H1 (cell line): ENCODE results near the gene COL21A1. TPM values are rescaled to one million over a fixed set of nuclear protein-coding genes. Genes with fewer than 3 reads are reported as not detected.

Experiments used
- CTCF ChIA-PET: fragments of 300-600 bp; sonication (Branson Sonifier 250); formaldehyde crosslinking; loops from one replicate; lab custom pipeline; 2021; ENCODE audit not compliant: partially characterized antibody; lab: Charles Lee
- POLR2A ChIA-PET: fragments of 300-600 bp; sonication (Branson Sonifier 250); formaldehyde crosslinking; loops from one replicate; lab custom pipeline; 2021; ENCODE audit warnings: inconsistent platforms; ENCODE audit not compliant: partially characterized antibody; lab: Charles Lee
- DNase-seq, 2 experiments: peaks; one replicate each; pipeline versions ENCODE4 v3.0.0 to v3.0.0-alpha.2; 2010 to 2022; ENCODE audit warnings: low spot score in 2 of 2, low read depth in 1 of 2, mixed read lengths in 1 of 2
- FAIRE-seq: peaks from 2 replicates; lab custom pipeline; 2011; peaks lifted over from hg19 to GRCh38; lab: Jason Lieb, UNC
- H2AFZ ChIP-seq: 2 replicates; pipeline ENCODE4 v1.8.1; 2012; ENCODE audit warnings: low read length, inconsistent platforms
- H2AK5ac ChIP-seq: 2 replicates; pipeline ENCODE4 v1.6.1; 2013; ENCODE audit warnings: low read depth, low read length
- H2BK120ac ChIP-seq: replicated peaks from 2 replicates; pipeline ENCODE3; 2013; ENCODE audit warnings: low read depth, low read length, inconsistent platforms
- H2BK12ac ChIP-seq: 2 replicates; pipeline ENCODE4 v1.6.1; 2013; ENCODE audit warnings: low read depth, low read length
- H2BK15ac ChIP-seq: 2 replicates; pipeline ENCODE4 v1.6.1; 2013; ENCODE audit warnings: low read length
- H2BK20ac ChIP-seq: 2 replicates; pipeline ENCODE4 v1.6.1; 2013; ENCODE audit warnings: low read length
- H2BK5ac ChIP-seq: 2 replicates; pipeline ENCODE4 v1.6.1; 2013; ENCODE audit warnings: low read depth, low read length
- H3K14ac ChIP-seq: 2 replicates; pipeline ENCODE4 v1.6.1; 2013; ENCODE audit warnings: inconsistent platforms; ENCODE audit not compliant: insufficient read length
- H3K18ac ChIP-seq: 2 replicates; pipeline ENCODE4 v1.6.1; 2013; ENCODE audit warnings: low read length; ENCODE audit errors: extremely low read depth
- H3K23ac ChIP-seq: 2 replicates; pipeline ENCODE4 v1.6.1; 2013; ENCODE audit warnings: inconsistent platforms; ENCODE audit not compliant: insufficient read length
- H3K23me2 ChIP-seq: 2 replicates; pipeline ENCODE4 v1.6.1; 2013; ENCODE audit warnings: low read depth, low read length
- H3K27ac ChIP-seq: 2 replicates; pipeline ENCODE4 v1.6.1; 2011; ENCODE audit warnings: low read depth, low read length, inconsistent platforms
- H3K27me3 ChIP-seq, 4 experiments: replicated peaks in 1 of 4; 1 replicate in 1 of 4; 2 replicates in 3 of 4; pipeline versions ENCODE4 v1.6.1 to v1.8.1; 2011 to 2013; ENCODE audit warnings: low read length in 3 of 4, mild to moderate bottlenecking in 3 of 4, inconsistent platforms in 2 of 4, mixed read lengths in 2 of 4, moderate library complexity in 1 of 4; ENCODE audit not compliant: control insufficient read depth in 3 of 4, insufficient read depth in 3 of 4; ENCODE audit errors: extremely low read depth in 1 of 4
- H3K36me3 ChIP-seq, 4 experiments: 2 replicates each; pipeline versions ENCODE4 v1.6.1 to v1.8.1; 2011 to 2013; ENCODE audit warnings: mild to moderate bottlenecking in 4 of 4, low read length in 3 of 4, moderate library complexity in 2 of 4, control low read depth in 1 of 4, inconsistent platforms in 1 of 4; ENCODE audit not compliant: insufficient read depth in 4 of 4, control insufficient read depth in 2 of 4
- H3K4ac ChIP-seq: replicated peaks from 2 replicates; pipeline ENCODE3; 2013; ENCODE audit warnings: low read length, low read depth, mixed read lengths, inconsistent platforms; ENCODE audit not compliant: insufficient read length
- H3K4me1 ChIP-seq, 4 experiments: replicated peaks in 1 of 4; 1 replicate in 1 of 4; 2 replicates in 3 of 4; pipeline versions ENCODE4 v1.6.1 to v1.8.1; 2011 to 2013; ENCODE audit warnings: low read length in 3 of 4, inconsistent platforms in 2 of 4, mixed read lengths in 1 of 4; ENCODE audit not compliant: insufficient read depth in 4 of 4, control insufficient read depth in 3 of 4
- H3K4me2 ChIP-seq, 2 experiments: 2 replicates each; pipeline versions ENCODE4 v1.6.1 to v1.8.1; 2011 to 2013; ENCODE audit warnings: low read depth in 2 of 2, low read length in 2 of 2, control low read depth in 1 of 2, inconsistent platforms in 1 of 2, mild to moderate bottlenecking in 1 of 2; ENCODE audit not compliant: insufficient read depth in 1 of 2
- H3K4me3 ChIP-seq, 4 experiments: fragments of 200-600, 300-600 bp in 1 of 4; sonication (generic), shearing (Covaris generic), sonication (Bioruptor Twin) in 1 of 4; 2 replicates each; pipeline versions ENCODE4 v1.5.1 to v1.8.1; 2011 to 2016; ENCODE audit warnings: low read length in 4 of 4, low read depth in 3 of 4, control low read depth in 2 of 4, inconsistent platforms in 2 of 4, mild to moderate bottlenecking in 2 of 4, mixed read lengths in 1 of 4, moderate library complexity in 1 of 4; ENCODE audit not compliant: insufficient read depth in 2 of 4; ENCODE audit errors: extremely low read depth in 1 of 4
- H3K56ac ChIP-seq: replicated peaks from 2 replicates; pipeline ENCODE3; 2013; ENCODE audit warnings: low read depth, mild to moderate bottlenecking, mixed read lengths, low read length, inconsistent platforms; ENCODE audit not compliant: insufficient read length
- H3K79me1 ChIP-seq: 2 replicates; pipeline ENCODE4 v1.6.1; 2013; ENCODE audit warnings: low read depth, low read length, control low read depth
- H3K79me2 ChIP-seq, 2 experiments: 2 replicates each; pipeline versions ENCODE4 v1.6.1 to v1.8.1; 2012 to 2013; ENCODE audit warnings: low read length in 2 of 2, mild to moderate bottlenecking in 2 of 2, inconsistent platforms in 1 of 2; ENCODE audit not compliant: insufficient read depth in 2 of 2, control insufficient read depth in 1 of 2
- H3K9ac ChIP-seq, 4 experiments: replicated peaks in 1 of 4; 1 replicate in 1 of 4; 2 replicates in 3 of 4; pipeline versions ENCODE4 v1.6.1 to v1.8.1; 2011 to 2013; ENCODE audit warnings: low read depth in 3 of 4, low read length in 3 of 4, control low read depth in 2 of 4, mild to moderate bottlenecking in 2 of 4, moderate library complexity in 2 of 4, inconsistent platforms in 1 of 4; ENCODE audit errors: extremely low read depth in 1 of 4
- H3K9me3 ChIP-seq, 2 experiments: 2 replicates each; pipeline versions ENCODE4 v1.6.1 to v1.8.1; 2012 to 2013; ENCODE audit warnings: mild to moderate bottlenecking in 2 of 2, moderate library complexity in 2 of 2, control low read depth in 1 of 2, inconsistent platforms in 1 of 2, low read depth in 1 of 2, low read length in 1 of 2, mixed read lengths in 1 of 2; ENCODE audit not compliant: insufficient read depth in 2 of 2
- H4K20me1 ChIP-seq, 2 experiments: replicated peaks in 1 of 2; 2 replicates each; pipeline versions ENCODE3 to v1.8.1; 2011 to 2013; ENCODE audit warnings: inconsistent platforms in 2 of 2, low read length in 2 of 2, mild to moderate bottlenecking in 1 of 2; ENCODE audit not compliant: insufficient read depth in 2 of 2, control insufficient read depth in 1 of 2
- H4K5ac ChIP-seq: 2 replicates; pipeline ENCODE4 v1.6.1; 2013; ENCODE audit warnings: low read length, low read depth, mixed read lengths, inconsistent platforms; ENCODE audit not compliant: insufficient read length
- H4K8ac ChIP-seq: 2 replicates; pipeline ENCODE4 v1.8.0; 2013; ENCODE audit warnings: mild to moderate bottlenecking, moderate library complexity, low read length, inconsistent platforms; ENCODE audit not compliant: insufficient read depth; ENCODE audit errors: extremely low read depth
- H4K91ac ChIP-seq: replicated peaks from 2 replicates; pipeline ENCODE3; 2013; ENCODE audit warnings: low read length, mixed read lengths, inconsistent platforms; ENCODE audit not compliant: insufficient read length
- BCL11A ChIP-seq, 2 experiments: IDR thresholded peaks; one replicate each; pipeline ENCODE4 v1.6.1; 2011; ENCODE audit warnings: low read depth in 2 of 2, low read length in 2 of 2, mild to moderate bottlenecking in 2 of 2
- CBX5 ChIP-seq: fragments of 300-800, 300-1000 bp; sonication (generic); IDR thresholded peaks from 2 replicates; pipeline ENCODE4 v1.7.1; 2016; ENCODE audit warnings: antibody characterized with exemption, low read length, low read depth
- CTBP2 ChIP-seq: IDR thresholded peaks from 2 replicates; pipeline ENCODE4 v1.7.0; 2011; ENCODE audit warnings: borderline replicate concordance, mild to moderate bottlenecking, moderate library complexity, mixed read lengths, low read length; ENCODE audit not compliant: insufficient read depth, insufficient read length
- EGR1 ChIP-seq: IDR thresholded peaks from 2 replicates; pipeline ENCODE4 v1.6.1; 2011; ENCODE audit warnings: low read depth, low read length, borderline replicate concordance
- JUND ChIP-seq: IDR thresholded peaks from 2 replicates; pipeline ENCODE4 v1.6.1; 2011; ENCODE audit warnings: mild to moderate bottlenecking, improper control_type of control experiment, low read length
- MAX ChIP-seq: IDR thresholded peaks from 2 replicates; pipeline ENCODE4 v1.6.1; 2012; ENCODE audit warnings: inconsistent platforms
- RNF2 ChIP-seq: fragments of 200-900, 300-1000 bp; sonication (generic); IDR thresholded peaks from 2 replicates; pipeline ENCODE4 v1.7.1; 2016; ENCODE audit warnings: borderline replicate concordance, low read depth, mild to moderate bottlenecking, antibody characterized with exemption, low read length; ENCODE audit not compliant: poor library complexity, severe bottlenecking; ENCODE audit errors: missing control alignments
- RXRA ChIP-seq: IDR thresholded peaks from 2 replicates; pipeline ENCODE4 v1.6.1; 2011; ENCODE audit warnings: low read depth, mild to moderate bottlenecking, low read length, moderate library complexity; ENCODE audit not compliant: insufficient read depth
- SP2 ChIP-seq: IDR thresholded peaks from 2 replicates; pipeline ENCODE4 v1.6.1; 2012; ENCODE audit warnings: mild to moderate bottlenecking, low read length, inconsistent platforms
- WGBS, 2 experiments: shearing (Covaris generic) in 1 of 2; methylation state at CpG; one replicate each; pipeline versions ENCODE4 v1.1.6 to v1.1.7; 2013 to 2015; ENCODE audit warnings: low lambda C conversion rate in 2 of 2, mixed read lengths in 2 of 2, inconsistent platforms in 1 of 2, low coverage in 1 of 2, missing lambda C conversion rate in 1 of 2; ENCODE audit not compliant: insufficient replicate concordance in 2 of 2, insufficient coverage in 1 of 2, insufficient read length in 1 of 2; ENCODE audit errors: extremely low coverage in 1 of 2, missing lambda C conversion rate in 1 of 2; 5-methylcytosine and 5-hydroxymethylcytosine counted together
- polyA plus RNA-seq, 7 experiments: library from polyadenylated mRNA; depleted of rRNA in 3 of 7; stranded (reverse) in 5 of 7; unstranded in 2 of 7; fragments of >200 nt in 5 of 7; fragments of 200-250 nt in 2 of 7; gene quantifications; 1 replicate in 5 of 7; 2 replicates in 1 of 7; 4 replicates in 1 of 7; pipeline versions ENCODE4 v1.2.1 to v1.2.3, GENCODE V29; 2011 to 2013; ENCODE audit warnings: missing spikeins in 2 of 7, mixed read lengths in 2 of 7
- total RNA-seq: library from RNA; stranded (reverse); fragmentation: NEBNext Ultra II Directional; extraction: Animal tissue kit (Norgen Biotek cat#: 25700); gene quantifications from 2 replicates; pipeline ENCODE4 v1.2.1, GENCODE V29; 2021

COL21A1 gene
- total and polyA plus RNA-seq, 2 of the 8 experiments (the other 6 are each of a cell fraction or from before 2014, with no cell fraction given) = 1.6 to 3.4 TPM

GRCh38 chr6:56017198-56017597 lies 230.2 kb downstream of the COL21A1 start:
- Histone ChIP-seq H2BK12ac (no peak overlapping the region), H4K5ac (no peak overlapping the region), H4K91ac (no peak overlapping the region), H3K79me1 (no peaks in the 10 kb centered on the region), H3K23me2 (no peaks in the 10 kb centered on the region), H3K9ac (no peak overlapping the region), H3K14ac (no peak overlapping the region), H3K27ac (no peak overlapping the region), H3K18ac (no peak overlapping the region), H2AK5ac (no peak overlapping the region), H2AFZ (no peak overlapping the region), H3K27me3 (no peaks in the 10 kb centered on the region), H4K20me1 (no peaks in the 10 kb centered on the region), H3K4me2 (no peak overlapping the region), H2BK20ac (no peak overlapping the region), H3K23ac (no peak overlapping the region), H3K36me3 (no peaks in the 10 kb centered on the region), H2BK5ac (no peak overlapping the region), H3K4ac (no peak overlapping the region), H3K4me1 (no peaks in the 10 kb centered on the region), H2BK15ac (no peak overlapping the region), H4K8ac (no peak overlapping the region), H2BK120ac (no peak overlapping the region), H3K9me3 (no peaks in the 10 kb centered on the region), H3K56ac (no peak overlapping the region), H3K79me2 (no peaks in the 10 kb centered on the region), H3K4me3 (no peak overlapping the region)
- 93% methylated on average over 2 of the region's 2 CpGs; no CpG with 5 or more reads in 1 of the 2 experiments for WGBS, 2 experiments
- ChIA-PET POLR2A (no interaction called here), CTCF (no interaction called here)
- FAIRE-seq (no peak), DNase-seq (no peak)
- TF ChIP-seq JUND (no peak), RXRA (no peak), MAX (no peak), RNF2 (no peak), SP2 (no peak), CBX5 (no peak), EGR1 (no peak), CTBP2 (no peak), BCL11A (IDR thresholded peaks at IDR 0.05; ENCODE audit: low read depth in 2 of 2, low read length in 2 of 2) (no peak)
